Stimulated activated CD8-positive, alpha-beta memory T cell treated with anti-CD3 and anti-CD28 coated beads, Interleukin-4, amount 100 ng/mL, for 4 hours (primary cell): ENCODE measurements around the gene ZFAND2B.

Experiments
- DNase-seq, 2 donors: peaks; one replicate each; pipeline ENCODE4 v3.0.0-alpha.2; 2020; ENCODE audit warnings: low read depth in 2 of 2, low spot score in 1 of 2

Gene ZFAND2B

GRCh38 chr2:219220652-219221402 is 14.2 kb downstream of the ZFAND2B start:
- no peak for DNase-seq

- no peak for DNase-seq
Measured at GRCh38 chr2:219221957-219222518, 15.5 kb downstream of the ZFAND2B start.

GRCh38 chr2:219223831-219224610 is 17.4 kb downstream of the ZFAND2B start:
- DNase-seq = no peak

GRCh38 chr2:219225350-219225749 is 18.8 kb downstream of the ZFAND2B start:
- no peak for DNase-seq

- no peak for DNase-seq
Measured at GRCh38 chr2:219228041-219228910, 21.7 kb downstream of the ZFAND2B start.

- no peak for DNase-seq
Measured at GRCh38 chr2:219228911-219229304, 22.3 kb downstream of the ZFAND2B start.

- peak; percentile 95 to 96 for DNase-seq
Measured at GRCh38 chr2:219229305-219230058, 22.9 kb downstream of the ZFAND2B start, which contains the start of the genes ANKZF1 and ATG9A. Gene ANKZF1, plus strand, starts transcription at chr2:219229806. Its CDS starts 452 bp downstream, at chr2:219230258. Gene ATG9A, minus strand, starts transcription at chr2:219229636. Its CDS starts 1,612 bp downstream, at chr2:219228024.

- DNase-seq = no peak
Measured at GRCh38 chr2:219230059-219230540, 23.5 kb downstream of the ZFAND2B start.

GRCh38 chr2:219234331-219234730 is 27.7 kb downstream of the ZFAND2B start:
- DNase-seq = no peak

- no peak for DNase-seq
Measured at GRCh38 chr2:219243291-219243761, 36.7 kb downstream of the ZFAND2B start.

- DNase-seq = no peak
Measured at GRCh38 chr2:219244789-219245147, 38.2 kb downstream of the ZFAND2B start.

GRCh38 chr2:219245148-219245898 is 38.7 kb downstream of the ZFAND2B start, which contains the start of the genes GLB1L and STK16:
Gene GLB1L, minus strand, starts transcription at chr2:219245444. Its CDS starts 1,871 bp downstream, at chr2:219243573.
Gene STK16, plus strand, starts transcription at chr2:219245479. Its CDS starts 521 bp downstream, at chr2:219246000.
- peak; percentile 78 to 80 for DNase-seq

GRCh38 chr2:219245899-219246230 is 39.3 kb downstream of the ZFAND2B start:
- no peak for DNase-seq

GRCh38 chr2:219246559-219246958 is 40.0 kb downstream of the ZFAND2B start:
- no peak for DNase-seq

- DNase-seq = peak in 1 of 2 donors; percentile 64
Measured at GRCh38 chr2:219247678-219248642, 41.4 kb downstream of the ZFAND2B start.

- no peak for DNase-seq
Measured at GRCh38 chr2:219248845-219249202, 42.2 kb downstream of the ZFAND2B start.

- DNase-seq = no peak
Measured at GRCh38 chr2:219249203-219249980, 42.8 kb downstream of the ZFAND2B start.
